ENCODE measurements around the gene OLIG3.

The OLIG3 gene

DNA sequence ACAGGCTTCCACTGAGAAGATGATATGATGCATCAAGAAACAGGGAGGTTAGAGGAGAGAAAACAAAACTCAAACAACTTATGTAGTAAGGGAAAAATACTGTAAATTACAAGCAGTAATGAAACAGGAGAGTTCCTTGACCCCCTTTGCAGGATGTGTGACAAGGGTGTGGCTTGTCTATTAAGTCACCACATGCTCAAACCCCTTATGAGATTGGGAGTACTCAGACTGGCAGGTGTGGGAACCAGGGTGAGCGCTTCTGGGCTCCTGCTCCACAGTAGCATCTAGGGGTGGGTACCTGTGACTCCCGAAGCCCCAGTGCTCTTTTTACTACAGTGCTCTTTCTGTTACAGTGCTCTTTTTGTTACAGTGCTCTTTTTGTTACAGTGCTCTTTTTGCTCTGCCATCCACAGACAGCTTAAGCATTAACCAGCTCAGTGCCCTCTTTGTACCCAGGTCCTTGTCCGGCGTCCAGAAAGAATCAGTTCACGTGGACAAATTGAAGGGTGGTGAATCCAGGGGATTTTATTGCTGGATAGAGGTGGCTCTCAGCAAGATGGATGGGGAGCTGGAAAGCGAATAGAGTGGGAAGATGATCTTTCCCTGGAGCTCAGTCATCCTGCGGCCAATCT, 28.7 kb downstream of the OLIG3 start:
- no peak for DNase-seq

DNA sequence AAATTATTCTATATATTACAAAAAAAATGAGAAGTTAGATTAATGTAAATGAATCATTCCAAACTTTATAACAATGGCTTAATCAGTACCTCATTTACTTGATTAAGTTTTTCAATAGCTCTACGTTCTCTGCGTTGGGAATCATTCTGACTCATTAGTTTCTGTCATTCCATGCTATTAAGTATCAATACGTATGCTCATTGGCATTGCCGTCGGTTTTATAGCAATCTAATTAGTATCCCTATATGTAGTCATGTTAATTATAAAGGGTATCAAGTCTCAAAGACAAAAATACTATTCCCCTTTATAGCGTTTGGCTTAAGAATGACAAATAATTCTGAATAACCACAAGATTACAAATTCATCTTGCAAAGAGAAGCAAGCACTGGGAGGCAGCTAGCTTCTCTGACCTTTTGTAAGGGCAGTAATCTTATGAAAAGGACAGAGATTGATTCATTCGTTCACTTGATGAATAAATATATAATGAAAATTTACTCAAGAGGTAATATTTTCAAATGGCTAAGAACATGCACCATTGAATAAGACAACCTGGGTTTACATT, 41.8 kb downstream of the OLIG3 start:
- no peak for DNase-seq

DNA sequence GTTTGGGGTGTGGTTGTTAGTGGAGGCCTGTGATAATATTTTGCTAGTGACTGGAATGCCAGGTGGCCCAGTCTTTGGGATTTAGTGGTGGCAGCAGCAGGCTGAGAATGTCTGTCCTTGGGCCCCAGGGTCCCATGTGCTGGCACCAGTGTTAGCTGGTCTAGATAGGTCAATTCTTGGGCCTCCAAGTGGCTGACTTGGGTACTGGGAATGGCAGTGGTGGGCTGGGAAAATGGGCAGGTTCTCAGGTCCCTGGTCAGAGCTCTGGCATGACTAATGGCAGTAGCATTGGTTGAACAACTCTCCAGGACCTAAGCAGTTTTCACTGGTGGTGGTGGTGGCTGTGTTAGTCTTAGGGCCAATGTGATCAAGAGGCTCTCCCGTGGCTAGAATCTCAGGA, 50.3 kb downstream of the OLIG3 start:
- no peak for DNase-seq
